Erythroblast (primary cell): Measurements from ENCODE around the gene ANKIB1.

Source experiments
- GATA1 ChIP-seq: IDR thresholded peaks from 2 replicates; pipeline ENCODE4 v1.6.1; 2011; ENCODE audit warnings: low read depth, mild to moderate bottlenecking, control low read depth, low read length, moderate library complexity
- POLR2A ChIP-seq: IDR thresholded peaks from 2 replicates; pipeline ENCODE4 v1.6.1; 2011; ENCODE audit warnings: mild to moderate bottlenecking, low read length

DNA sequence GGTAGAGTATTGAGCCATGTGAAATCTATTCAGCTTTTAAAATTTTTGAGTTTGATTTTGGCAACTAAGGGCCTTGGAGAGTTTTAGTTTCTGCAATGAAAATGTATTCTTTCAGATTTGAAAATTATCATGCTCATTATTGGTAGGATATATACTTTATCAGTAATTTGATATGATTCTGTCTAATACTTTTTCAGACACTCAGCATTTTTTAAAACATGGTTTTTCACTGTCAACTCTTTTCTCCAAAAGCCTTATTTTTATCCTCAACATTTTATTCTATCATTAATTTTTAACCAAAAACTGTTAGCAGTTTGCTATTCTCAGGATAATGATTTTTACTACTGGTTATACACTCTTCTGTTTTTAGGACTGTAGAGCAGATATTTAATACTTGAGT, 4.8 kb downstream of the ANKIB1 start:
- no peak for TF ChIP-seq POLR2A
- TF ChIP-seq GATA1 = no peak
